GM12892 (cell line): Measurements from ENCODE around the gene PHF21A.

Experiments
- POLR2A ChIP-seq: IDR thresholded peaks from 2 replicates; pipeline ENCODE4 v1.6.1; 2011; ENCODE audit warnings: low read depth, low read length, control low read depth
- POLR2AphosphoS5 ChIP-seq: IDR thresholded peaks from 2 replicates; pipeline ENCODE4 v1.6.1; 2011; ENCODE audit warnings: low read depth, low read length, control low read depth

DNA sequence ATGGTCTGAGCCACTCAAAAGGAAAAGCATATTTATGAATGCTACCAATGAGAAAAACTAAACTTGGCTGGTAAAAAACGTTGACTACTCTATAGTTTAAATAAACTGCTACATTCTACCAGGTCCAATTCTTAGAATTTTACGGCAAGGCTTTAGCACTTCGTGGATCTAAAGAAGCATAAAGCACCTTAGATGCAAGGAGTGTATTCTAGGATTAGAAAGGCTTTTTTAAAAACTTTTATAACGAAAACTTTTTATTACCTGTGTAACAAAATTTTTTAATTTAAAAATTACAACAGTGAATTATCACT, 13.9 kb downstream of the PHF21A start:
- TF ChIP-seq POLR2A (no peak), POLR2AphosphoS5 (no peak)
